WTC11 (cell line): ENCODE data around the gene NPAS3. TPM values are rescaled to one million over a fixed set of nuclear protein-coding genes. Genes with fewer than 3 reads are reported as not detected.

Experiments
- ATAC-seq: fragments of 200-7000 bp; cut with Tn5 transposase; 2 replicates; pipeline ENCODE4 v1.10.0; 2021; ENCODE audit warnings: mild to moderate bottlenecking, moderate library complexity
- CTCF ChIA-PET: fragments of 300-600 bp; sonication (Branson Sonifier 250); formaldehyde crosslinking; loops from one replicate; lab custom pipeline; 2021; ENCODE audit warnings: antibody characterized with exemption; lab: Charles Lee
- POLR2A ChIA-PET: fragments of 350-600 bp; sonication (Branson Sonifier 250); formaldehyde crosslinking; loops from one replicate; lab custom pipeline; 2021; ENCODE audit warnings: antibody characterized with exemption; lab: Charles Lee
- DNase-seq: peaks from one replicate; pipeline ENCODE4 v3.0.0; 2021; ENCODE audit warnings: low spot score
- H3K27ac Mint-ChIP-seq: 2 replicates; pipeline ENCODE4 v1.8.0; 2021; ENCODE audit warnings: mixed read lengths
- H3K27me3 Mint-ChIP-seq: 2 replicates; pipeline ENCODE4 v1.8.0; 2021; ENCODE audit warnings: low read depth, mild to moderate bottlenecking, moderate library complexity, mixed read lengths
- H3K36me3 Mint-ChIP-seq: 2 replicates; pipeline ENCODE4 v1.8.0; 2021; ENCODE audit warnings: mixed read lengths
- H3K4me1 Mint-ChIP-seq: 2 replicates; pipeline ENCODE4 v1.8.0; 2022; ENCODE audit warnings: mixed read lengths
- H3K4me3 Mint-ChIP-seq: 2 replicates; pipeline ENCODE4 v1.8.0; 2021; ENCODE audit warnings: mild to moderate bottlenecking, moderate library complexity, mixed read lengths
- H3K9me3 Mint-ChIP-seq: 2 replicates; pipeline ENCODE4 v1.8.0; 2021; ENCODE audit warnings: mixed read lengths
- AFF4 ChIP-seq: sonication (generic); formaldehyde crosslinking; IDR thresholded peaks from 2 replicates; pipeline ENCODE4 v1.8.1; 2023; ENCODE audit warnings: mild to moderate bottlenecking, missing genetic modification reagents, borderline replicate concordance
- ATF2 ChIP-seq: sonication (generic); formaldehyde crosslinking; IDR thresholded peaks from 2 replicates; pipeline ENCODE4 v1.8.1; 2022; ENCODE audit warnings: low read depth, missing genetic modification reagents, borderline replicate concordance
- CDX4 ChIP-seq: fragments of 250-450 bp; sonication (Bioruptor Pico); IDR thresholded peaks from 2 replicates; pipeline ENCODE4 v1.9.0; 2021; ENCODE audit warnings: moderate library complexity, mild to moderate bottlenecking, inconsistent platforms, borderline replicate concordance
- CREB1 ChIP-seq: sonication (generic); formaldehyde crosslinking; IDR thresholded peaks from 2 replicates; pipeline ENCODE4 v1.8.0; 2023; ENCODE audit warnings: mild to moderate bottlenecking, missing genetic modification reagents
- CREM ChIP-seq: sonication (generic); formaldehyde crosslinking; IDR thresholded peaks from 2 replicates; pipeline ENCODE4 v1.8.1; 2022; ENCODE audit warnings: mild to moderate bottlenecking, missing genetic modification reagents, moderate library complexity
- CTCF ChIP-seq: fragments of 200-600 bp; IDR thresholded peaks from 2 replicates; pipeline ENCODE4 v1.8.0; 2022; ENCODE audit warnings: antibody characterized with exemption
- FOXP4 ChIP-seq: sonication (generic); formaldehyde crosslinking; IDR thresholded peaks from 2 replicates; pipeline ENCODE4 v1.8.0; 2022; ENCODE audit warnings: mild to moderate bottlenecking, missing genetic modification reagents
- GRHL2 ChIP-seq: fragments of 250-450 bp; sonication (Bioruptor Pico); IDR thresholded peaks from 2 replicates; pipeline ENCODE4 v1.8.0; 2022; ENCODE audit warnings: mild to moderate bottlenecking, moderate library complexity; ENCODE audit not compliant: insufficient replicate concordance, severe bottlenecking
- KAT7 ChIP-seq: sonication (generic); formaldehyde crosslinking; IDR thresholded peaks from 2 replicates; pipeline ENCODE4 v1.8.1; 2023; ENCODE audit warnings: missing genetic modification reagents, mild to moderate bottlenecking, borderline replicate concordance
- MAX ChIP-seq: sonication (generic); formaldehyde crosslinking; IDR thresholded peaks from 2 replicates; pipeline ENCODE4 v1.8.0; 2022; ENCODE audit warnings: mild to moderate bottlenecking, missing genetic modification reagents
- NFE2L1 ChIP-seq: sonication (generic); formaldehyde crosslinking; IDR thresholded peaks from 2 replicates; pipeline ENCODE4 v1.8.1; 2023; ENCODE audit warnings: missing genetic modification reagents
- NFYB ChIP-seq: sonication (generic); formaldehyde crosslinking; conservative IDR thresholded peaks from 2 replicates; pipeline ENCODE4 v1.8.0; 2022; ENCODE audit warnings: low read depth, missing genetic modification reagents
- NR2C2 ChIP-seq: sonication (generic); formaldehyde crosslinking; IDR thresholded peaks from 2 replicates; pipeline ENCODE4 v1.8.0; 2022; ENCODE audit warnings: mild to moderate bottlenecking, missing genetic modification reagents
- OVOL2 ChIP-seq: fragments of 250-450 bp; sonication (Bioruptor Pico); IDR thresholded peaks from 2 replicates; pipeline ENCODE4 v1.9.0; 2021; ENCODE audit warnings: mild to moderate bottlenecking, borderline replicate concordance
- RELA ChIP-seq: sonication (generic); formaldehyde crosslinking; IDR thresholded peaks from 2 replicates; pipeline ENCODE4 v1.8.1; 2022; ENCODE audit warnings: missing genetic modification reagents, mild to moderate bottlenecking, borderline replicate concordance
- USF2 ChIP-seq: sonication (generic); formaldehyde crosslinking; IDR thresholded peaks from 2 replicates; pipeline ENCODE4 v1.8.1; 2023; ENCODE audit warnings: mild to moderate bottlenecking, missing genetic modification reagents, moderate library complexity
- ZMAT4 ChIP-seq: fragments of 250-450 bp; sonication (Bioruptor Pico); IDR thresholded peaks from 2 replicates; pipeline ENCODE4 v1.9.0; 2021; ENCODE audit warnings: mild to moderate bottlenecking
- total RNA-seq: library from RNA; stranded (reverse); gene quantifications from 3 replicates; pipeline ENCODE4 v1.2.3, GENCODE V29; 2021

The NPAS3 gene
- total RNA-seq, 1 experiment from 2014 or later: 3.2 TPM

GRCh38 chr14:33239465-33239864 is 300.8 kb downstream of the NPAS3 start:
- ATAC-seq: no peak
- H3K36me3 Mint-ChIP-seq: no peaks in the 10 kb centered on the region
- TF ChIP-seq CTCF (no peak), RELA (CRISPR knock-in tag) (no peak), ATF2 (CRISPR knock-in tag) (no peak), CREM (CRISPR knock-in tag) (no peak), CDX4 (no peak), ZMAT4 (CRISPR knock-in tag) (no peak), FOXP4 (no peak), GRHL2 (CRISPR knock-in tag) (no peak), KAT7 (no peak), NR2C2 (CRISPR knock-in tag) (no peak)
- TF ChIP-seq, all 79 proteins: peak for 0
- Mint-ChIP-seq H3K9me3 (no peaks in the 10 kb centered on the region), H3K4me1 (peaks cover 5% of the 10 kb centered on the region), H3K27ac (no peak overlapping the region), H3K4me3 (no peak overlapping the region), H3K27me3 (no peaks in the 10 kb centered on the region)
- ChIA-PET POLR2A (no interaction called here), CTCF (no interaction called here)
- DNase-seq: no peak

- H3K4me1 Mint-ChIP-seq: peaks cover 5% of the 10 kb centered on the region
- no peak for ATAC-seq
- H3K27ac Mint-ChIP-seq: no peak overlapping the region
- POLR2A ChIA-PET: no interaction called here
- no peak for TF ChIP-seq NFE2L1
- no peak for TF ChIP-seq CREB1 (CRISPR knock-in tag)
- TF ChIP-seq USF2 (CRISPR knock-in tag): no peak
- TF ChIP-seq AFF4 (CRISPR knock-in tag): no peak
- TF ChIP-seq ZMAT4 (CRISPR knock-in tag): no peak
- no peak for TF ChIP-seq NFYB (CRISPR knock-in tag)
- TF ChIP-seq OVOL2 (CRISPR knock-in tag): no peak
- no peak for TF ChIP-seq MAX
- H3K4me3 Mint-ChIP-seq: no peak overlapping the region
- no peaks in the 10 kb centered on the region for H3K9me3 Mint-ChIP-seq
- no peaks in the 10 kb centered on the region for H3K27me3 Mint-ChIP-seq
- no peaks in the 10 kb centered on the region for H3K36me3 Mint-ChIP-seq
- no peak for DNase-seq
- CTCF ChIA-PET: no interaction called here
Measured at GRCh38 chr14:33240466-33240865, 301.8 kb downstream of the NPAS3 start.
